ENCODE data around the gene PRR5L.

PRR5L gene

DNA sequence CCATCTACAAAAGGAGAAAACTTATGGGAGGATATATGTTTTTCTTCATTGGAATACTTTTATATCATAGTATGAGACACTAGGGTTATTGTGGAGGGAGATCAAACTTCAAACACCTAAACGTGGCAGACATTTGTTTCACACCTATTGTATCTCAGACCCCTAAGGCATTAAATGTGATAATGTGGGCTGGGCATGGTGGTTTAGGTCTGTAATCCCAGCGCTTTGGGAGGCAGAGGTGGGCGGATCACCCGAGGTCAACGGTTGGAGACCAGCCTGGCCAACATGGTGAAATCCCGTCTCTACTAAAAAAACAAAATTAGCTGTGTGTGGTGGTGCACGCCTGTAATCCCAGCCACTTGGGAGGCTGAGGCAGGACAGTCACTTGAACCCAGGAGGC, 75.5 kb downstream of the PRR5L start:
- H3K23ac ChIP-seq (ENCODE audit: low read depth, low read length, poor library complexity), result no peak overlapping the region
- no peak overlapping the region for H2BK12ac ChIP-seq (ENCODE audit: low read length)
- no peak overlapping the region for H2BK5ac ChIP-seq (ENCODE audit: low read length)
- H2AFZ ChIP-seq (ENCODE audit: low read length), result no peak overlapping the region
- no peak overlapping the region for H3K9ac ChIP-seq (ENCODE audit: low read depth, low read length, poor library complexity)
- H3K4ac ChIP-seq (ENCODE audit: low read length), result no peak overlapping the region
- H3K27me3 ChIP-seq (ENCODE audit: control insufficient read depth in 3 of 3, insufficient read depth in 3 of 3, low read depth in 1 of 3, low read length in 3 of 3), result no peaks in the 10 kb centered on the region
- peaks cover 7 to 15% of the 10 kb centered on the region in 2 donors for H3K4me1 ChIP-seq (ENCODE audit: control insufficient read depth in 2 of 2, insufficient read depth in 1 of 2, low read depth in 1 of 2, low read length in 2 of 2)
- H3K27ac ChIP-seq (replicated peaks; ENCODE audit: low read length), result no peak overlapping the region
- H3K9me3 ChIP-seq (replicated peaks in 1 of 2; ENCODE audit: control insufficient read depth in 2 of 2, insufficient read depth in 1 of 2, low read depth in 1 of 2, low read length in 2 of 2), result no peaks in the 10 kb centered on the region
- H2BK120ac ChIP-seq (ENCODE audit: low read depth, low read length), result no peak overlapping the region
- peaks cover 2% of the 10 kb centered on the region for H3K79me1 ChIP-seq (ENCODE audit: low read depth, low read length)
- H3K4me3 ChIP-seq (ENCODE audit: low read length in 2 of 2), result no peak overlapping the region
- no peak overlapping the region for H2AK5ac ChIP-seq (ENCODE audit: low read depth, low read length)
- H3K4me2 ChIP-seq (ENCODE audit: insufficient read depth, low read length, poor library complexity, severe bottlenecking), result no peak overlapping the region
- no peak overlapping the region for H4K8ac ChIP-seq (ENCODE audit: low read depth, low read length)
- no peak for DNase-seq (ENCODE audit: low spot score)
- H3K14ac ChIP-seq (ENCODE audit: low read length), result no peak overlapping the region
- H3K36me3 ChIP-seq (replicated peaks in 1 of 2; ENCODE audit: control insufficient read depth in 2 of 2, insufficient read depth in 2 of 2, low read length in 2 of 2), result no peaks in the 10 kb centered on the region
- no CpG with 5 or more reads among the region's 7 CpGs for whole genome bisulfite sequencing, 2 donors (ENCODE audit: extremely low coverage in 2 of 2, insufficient read length in 2 of 2, insufficient replicate concordance in 1 of 2)
- H2BK15ac ChIP-seq (ENCODE audit: low read length), result no peak overlapping the region
- H4K91ac ChIP-seq (ENCODE audit: low read depth, low read length, poor library complexity), result no peak overlapping the region
- no peak overlapping the region for H3K18ac ChIP-seq (ENCODE audit: low read length)

DNA sequence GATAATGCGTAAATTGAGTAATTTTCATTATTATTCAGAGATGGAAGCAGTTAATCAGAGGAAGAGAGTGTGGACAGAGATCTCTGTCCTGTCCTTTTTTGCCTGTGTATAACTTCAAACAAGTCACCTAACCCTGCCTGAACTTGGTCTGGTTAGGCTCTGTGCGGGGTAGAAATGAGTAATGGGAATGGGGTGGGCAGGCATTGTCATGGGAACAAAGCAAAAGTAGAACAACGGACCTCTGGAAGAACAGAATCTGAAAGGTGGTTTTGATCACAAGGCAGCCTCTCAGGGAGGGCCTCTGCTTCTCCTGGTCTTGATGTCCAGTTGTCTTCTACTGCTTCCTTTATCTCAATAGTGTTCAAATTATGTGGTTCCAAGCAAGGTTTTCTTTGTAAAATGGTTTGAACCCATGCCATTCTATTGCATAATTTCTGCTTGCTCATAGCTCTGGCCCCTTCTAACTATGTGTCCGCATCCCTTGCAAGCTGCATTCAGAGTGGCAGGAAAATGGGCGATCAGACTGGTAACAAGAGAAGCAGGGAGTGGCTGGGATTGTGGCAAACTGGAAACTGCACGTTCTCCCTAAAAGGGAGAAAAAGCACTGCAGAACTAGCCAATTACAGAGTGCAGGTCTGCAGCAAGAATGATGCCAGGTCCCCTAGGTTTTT, 76.1 kb downstream of the PRR5L start:
- 100% methylated on average over 1 of the region's 6 CpGs; no CpG with 5 or more reads in 1 of the 2 donors for WGBS, 2 donors (ENCODE audit: extremely low coverage in 2 of 2, insufficient read length in 2 of 2, insufficient replicate concordance in 1 of 2)
- Histone ChIP-seq H3K9ac (ENCODE audit: low read depth, low read length, poor library complexity) (no peak overlapping the region), H3K9me3 (replicated peaks in 1 of 2; ENCODE audit: control insufficient read depth in 2 of 2, insufficient read depth in 1 of 2, low read depth in 1 of 2, low read length in 2 of 2) (no peaks in the 10 kb centered on the region)

DNA sequence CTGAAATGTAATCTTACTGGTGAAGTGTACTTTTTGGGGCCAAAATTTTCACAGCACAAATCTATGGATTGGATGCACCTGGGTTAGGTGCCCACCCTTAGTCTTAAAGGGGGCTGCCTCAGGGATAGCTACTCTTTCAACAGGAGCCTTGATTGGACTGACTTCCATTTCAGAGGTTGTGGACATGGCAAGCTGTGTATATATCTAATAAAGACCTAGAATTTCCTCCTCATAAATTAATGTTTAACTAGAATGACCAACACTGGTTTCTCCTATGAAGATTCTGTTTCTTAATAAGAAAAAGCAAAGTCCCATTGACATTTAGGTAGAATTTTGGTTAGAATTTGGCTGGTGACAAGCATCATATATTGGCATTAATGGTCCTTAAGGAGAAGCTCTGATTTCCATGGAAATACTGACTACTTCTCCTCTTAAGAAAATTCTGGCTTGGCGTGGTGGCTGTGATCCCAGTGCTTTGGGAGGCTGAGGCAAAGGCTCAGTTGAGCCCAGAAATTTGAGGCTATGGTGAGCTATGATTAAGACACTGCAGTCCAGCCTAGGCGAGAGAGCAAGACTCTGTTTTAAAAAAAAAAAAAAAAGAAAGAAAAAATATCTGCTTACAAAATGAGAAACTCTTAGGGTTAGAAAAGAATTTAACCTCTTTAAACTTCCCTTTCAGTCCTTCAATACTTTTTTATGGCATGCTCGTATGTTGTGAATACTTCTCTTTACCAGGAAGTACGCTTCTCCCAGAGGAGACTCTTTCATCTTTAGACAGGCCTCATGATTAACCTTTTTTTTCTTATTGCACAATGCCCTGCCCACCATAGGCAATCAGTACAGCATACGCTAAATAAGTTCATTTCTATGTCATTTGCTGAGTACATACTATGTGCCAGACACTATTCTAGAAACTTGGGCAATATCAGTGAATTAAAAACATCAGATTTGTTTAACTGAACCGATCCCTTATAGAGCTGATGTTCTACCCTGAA, 77.2 kb downstream of the PRR5L start:
- H2AK5ac ChIP-seq (ENCODE audit: low read depth, low read length), result no peak overlapping the region
- no peak overlapping the region for H4K91ac ChIP-seq (ENCODE audit: low read depth, low read length, poor library complexity)
- no peak overlapping the region for H3K27ac ChIP-seq (replicated peaks; ENCODE audit: low read length)
- H4K8ac ChIP-seq (ENCODE audit: low read depth, low read length), result no peak overlapping the region
- no peak overlapping the region for H2AFZ ChIP-seq (ENCODE audit: low read length)
- no peak overlapping the region for H3K4me3 ChIP-seq (ENCODE audit: low read length in 2 of 2)
- H3K4me2 ChIP-seq (ENCODE audit: insufficient read depth, low read length, poor library complexity, severe bottlenecking), result no peak overlapping the region
- no peak overlapping the region for H3K18ac ChIP-seq (ENCODE audit: low read length)
- peaks cover 9 to 24% of the 10 kb centered on the region in 2 donors for H3K4me1 ChIP-seq (ENCODE audit: control insufficient read depth in 2 of 2, insufficient read depth in 1 of 2, low read depth in 1 of 2, low read length in 2 of 2)
- H3K9ac ChIP-seq (ENCODE audit: low read depth, low read length, poor library complexity), result no peak overlapping the region
- no peak overlapping the region for H2BK12ac ChIP-seq (ENCODE audit: low read length)
- no peak overlapping the region for H2BK5ac ChIP-seq (ENCODE audit: low read length)
- no peak overlapping the region for H2BK120ac ChIP-seq (ENCODE audit: low read depth, low read length)
- WGBS, 2 donors (ENCODE audit: extremely low coverage in 2 of 2, insufficient read length in 2 of 2, insufficient replicate concordance in 1 of 2), result no CpG with 5 or more reads among the region's 6 CpGs
- H3K9me3 ChIP-seq (replicated peaks in 1 of 2; ENCODE audit: control insufficient read depth in 2 of 2, insufficient read depth in 1 of 2, low read depth in 1 of 2, low read length in 2 of 2), result peaks cover 0 to 7% of the 10 kb centered on the region in 2 donors
- H3K79me1 ChIP-seq (ENCODE audit: low read depth, low read length), result peaks cover 2% of the 10 kb centered on the region
- no peaks in the 10 kb centered on the region for H3K27me3 ChIP-seq (ENCODE audit: control insufficient read depth in 3 of 3, insufficient read depth in 3 of 3, low read depth in 1 of 3, low read length in 3 of 3)
- no peak overlapping the region for H3K23ac ChIP-seq (ENCODE audit: low read depth, low read length, poor library complexity)
- H3K14ac ChIP-seq (ENCODE audit: low read length), result no peak overlapping the region
- DNase-seq (ENCODE audit: low spot score), result no peak
- H3K4ac ChIP-seq (ENCODE audit: low read length), result no peak overlapping the region
- H3K36me3 ChIP-seq (replicated peaks in 1 of 2; ENCODE audit: control insufficient read depth in 2 of 2, insufficient read depth in 2 of 2, low read length in 2 of 2), result peaks cover 0 to 7% of the 10 kb centered on the region in 2 donors
- no peak overlapping the region for H2BK15ac ChIP-seq (ENCODE audit: low read length)

More for the DNA sequence above, 76.1 kb downstream of the PRR5L start:
- H2BK120ac ChIP-seq (ENCODE audit: low read depth, low read length), result no peak overlapping the region
- no peak overlapping the region for H3K4me2 ChIP-seq (ENCODE audit: insufficient read depth, low read length, poor library complexity, severe bottlenecking)
- H3K79me1 ChIP-seq (ENCODE audit: low read depth, low read length), result peaks cover 2% of the 10 kb centered on the region
- H2AFZ ChIP-seq (ENCODE audit: low read length), result no peak overlapping the region
- no peak overlapping the region for H2BK15ac ChIP-seq (ENCODE audit: low read length)
- H3K27me3 ChIP-seq (ENCODE audit: control insufficient read depth in 3 of 3, insufficient read depth in 3 of 3, low read depth in 1 of 3, low read length in 3 of 3), result no peaks in the 10 kb centered on the region
- no peak overlapping the region for H4K8ac ChIP-seq (ENCODE audit: low read depth, low read length)
- H3K18ac ChIP-seq (ENCODE audit: low read length), result no peak overlapping the region
- peaks cover 7 to 15% of the 10 kb centered on the region in 2 donors for H3K4me1 ChIP-seq (ENCODE audit: control insufficient read depth in 2 of 2, insufficient read depth in 1 of 2, low read depth in 1 of 2, low read length in 2 of 2)
- no peak overlapping the region for H3K4ac ChIP-seq (ENCODE audit: low read length)
- no peak overlapping the region for H3K4me3 ChIP-seq (ENCODE audit: low read length in 2 of 2)
- no peak overlapping the region for H3K23ac ChIP-seq (ENCODE audit: low read depth, low read length, poor library complexity)
- no peak overlapping the region for H4K91ac ChIP-seq (ENCODE audit: low read depth, low read length, poor library complexity)
- H3K36me3 ChIP-seq (replicated peaks in 1 of 2; ENCODE audit: control insufficient read depth in 2 of 2, insufficient read depth in 2 of 2, low read length in 2 of 2), result no peaks in the 10 kb centered on the region
- no peak overlapping the region for H3K14ac ChIP-seq (ENCODE audit: low read length)
- no peak overlapping the region for H2BK5ac ChIP-seq (ENCODE audit: low read length)
- no peak overlapping the region for H2BK12ac ChIP-seq (ENCODE audit: low read length)
- H2AK5ac ChIP-seq (ENCODE audit: low read depth, low read length), result no peak overlapping the region
- DNase-seq (ENCODE audit: low spot score), result no peak
- no peak overlapping the region for H3K27ac ChIP-seq (replicated peaks; ENCODE audit: low read length)

DNA sequence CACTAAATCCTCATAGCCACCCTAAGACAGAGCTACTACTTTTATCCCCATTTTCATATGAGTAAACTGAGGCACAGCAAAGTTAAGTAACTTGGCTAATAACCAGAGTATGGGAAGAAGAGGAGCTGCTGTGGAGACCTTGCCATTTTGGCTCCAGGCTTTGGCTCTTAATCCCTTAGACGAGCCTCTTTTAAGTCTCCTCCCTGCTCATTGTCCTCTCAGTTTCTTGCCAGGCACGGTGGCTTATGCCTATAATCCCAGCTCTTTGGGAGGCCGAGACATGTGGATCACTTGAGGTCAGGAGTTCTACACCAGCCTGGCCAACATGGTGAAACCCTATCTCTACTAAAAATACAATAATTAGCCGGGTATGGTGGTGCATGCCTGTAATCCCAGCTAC, 78.6 kb downstream of the PRR5L start:
- Histone ChIP-seq H3K4ac (ENCODE audit: low read length) (no peak overlapping the region), H2AFZ (ENCODE audit: low read length) (no peak overlapping the region), H4K8ac (ENCODE audit: low read depth, low read length) (no peak overlapping the region), H3K14ac (ENCODE audit: low read length) (no peak overlapping the region), H3K36me3 (replicated peaks in 1 of 2; ENCODE audit: control insufficient read depth in 2 of 2, insufficient read depth in 2 of 2, low read length in 2 of 2) (peaks cover 0 to 21% of the 10 kb centered on the region in 2 donors), H3K4me1 (ENCODE audit: control insufficient read depth in 2 of 2, insufficient read depth in 1 of 2, low read depth in 1 of 2, low read length in 2 of 2) (peaks cover 8 to 24% of the 10 kb centered on the region in 2 donors), H3K27me3 (ENCODE audit: control insufficient read depth in 3 of 3, insufficient read depth in 3 of 3, low read depth in 1 of 3, low read length in 3 of 3) (no peaks in the 10 kb centered on the region), H3K27ac (replicated peaks; ENCODE audit: low read length) (no peak overlapping the region), H3K23ac (ENCODE audit: low read depth, low read length, poor library complexity) (no peak overlapping the region), H3K9me3 (replicated peaks in 1 of 2; ENCODE audit: control insufficient read depth in 2 of 2, insufficient read depth in 1 of 2, low read depth in 1 of 2, low read length in 2 of 2) (peaks cover 0 to 21% of the 10 kb centered on the region in 2 donors), H2BK5ac (ENCODE audit: low read length) (no peak overlapping the region), H2BK15ac (ENCODE audit: low read length) (no peak overlapping the region), H4K91ac (ENCODE audit: low read depth, low read length, poor library complexity) (no peak overlapping the region), H2BK12ac (ENCODE audit: low read length) (no peak overlapping the region), H2AK5ac (ENCODE audit: low read depth, low read length) (no peak overlapping the region), H2BK120ac (ENCODE audit: low read depth, low read length) (no peak overlapping the region), H3K9ac (ENCODE audit: low read depth, low read length, poor library complexity) (no peak overlapping the region), H3K4me3 (ENCODE audit: low read length in 2 of 2) (no peak overlapping the region), H3K79me1 (ENCODE audit: low read depth, low read length) (peaks cover 2% of the 10 kb centered on the region), H3K4me2 (ENCODE audit: insufficient read depth, low read length, poor library complexity, severe bottlenecking) (no peak overlapping the region), H3K18ac (ENCODE audit: low read length) (no peak overlapping the region)
- no CpG with 5 or more reads among the region's 4 CpGs for WGBS, 2 donors (ENCODE audit: extremely low coverage in 2 of 2, insufficient read length in 2 of 2, insufficient replicate concordance in 1 of 2)
- no peak for DNase-seq (ENCODE audit: low spot score)
